HG03571 (cell line): Measurements from ENCODE around the gene RPL29.
"Not testable (repeated sequence)": the region's sequence is repeated elsewhere in the genome, so short reads cannot be mapped to it uniquely, and the experiment has no call there.

Source experiments
- ATAC-seq: cut with Tn5 transposase; IDR thresholded peaks from one replicate; pipeline ENCODE4 v1.9.1; 2021; ENCODE audit not compliant: unreplicated experiment

RPL29 gene

GRCh38 chr3:52006017-52006819, 10.5 kb upstream of the RPL29 start:
- ATAC-seq: no peak

DNA sequence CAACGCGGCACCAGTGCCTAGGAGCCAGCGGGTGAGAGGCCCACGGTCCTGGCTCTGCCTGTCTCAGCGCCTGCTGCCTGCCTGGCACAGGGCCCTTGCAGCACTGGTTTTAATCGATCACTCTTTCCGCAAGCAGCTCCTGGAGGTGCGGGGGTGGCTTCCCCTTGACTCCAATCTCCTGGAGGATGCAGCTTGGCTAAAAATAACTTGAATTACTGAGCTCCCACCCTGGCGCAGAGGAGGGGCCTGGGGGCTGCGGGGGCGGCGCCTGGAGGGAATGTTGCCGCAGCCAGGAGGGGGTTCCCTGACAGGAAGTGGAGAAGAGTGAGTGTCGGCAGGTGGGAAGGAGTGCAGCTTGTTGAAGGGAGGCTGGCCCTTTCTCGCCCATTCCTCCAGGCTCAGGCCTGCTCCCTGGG, 9.9 kb upstream of the RPL29 start:
- no peak for ATAC-seq

- ATAC-seq: no peak
These were observed 9.3 kb upstream of the RPL29 start for GRCh38 chr3:52004906-52005395.

DNA sequence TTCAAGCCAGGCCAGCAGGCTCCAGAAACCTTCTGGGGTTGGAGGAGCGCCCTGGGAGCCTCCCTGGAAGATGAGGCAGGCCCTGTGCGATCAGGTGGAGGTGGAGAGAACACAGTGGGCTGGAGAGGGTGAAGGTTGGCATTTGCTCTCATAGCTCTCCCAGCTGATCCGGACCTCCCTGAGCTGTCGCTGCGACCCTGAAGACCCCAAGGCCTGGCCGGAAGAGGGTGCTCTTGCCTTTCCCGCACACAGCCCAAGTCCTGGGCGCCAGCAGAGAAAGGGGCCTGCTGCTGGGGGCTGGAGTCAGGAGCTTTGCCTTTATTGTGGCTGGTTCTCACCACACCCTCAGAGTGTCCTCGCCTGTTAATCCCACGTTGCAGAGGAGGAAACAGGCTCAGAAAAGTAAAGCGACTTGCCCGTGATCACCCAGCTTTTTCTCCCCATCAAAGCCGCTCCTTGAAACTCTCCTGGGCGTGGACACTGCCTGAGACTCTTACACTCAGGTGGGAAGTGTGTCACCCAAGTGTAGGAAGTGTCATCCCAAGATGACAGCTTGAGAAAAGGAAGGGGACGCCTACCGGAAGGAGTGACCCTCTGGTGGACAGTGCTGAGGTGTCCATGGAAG, 8.6 kb upstream of the RPL29 start:
- ATAC-seq: no peak

DNA sequence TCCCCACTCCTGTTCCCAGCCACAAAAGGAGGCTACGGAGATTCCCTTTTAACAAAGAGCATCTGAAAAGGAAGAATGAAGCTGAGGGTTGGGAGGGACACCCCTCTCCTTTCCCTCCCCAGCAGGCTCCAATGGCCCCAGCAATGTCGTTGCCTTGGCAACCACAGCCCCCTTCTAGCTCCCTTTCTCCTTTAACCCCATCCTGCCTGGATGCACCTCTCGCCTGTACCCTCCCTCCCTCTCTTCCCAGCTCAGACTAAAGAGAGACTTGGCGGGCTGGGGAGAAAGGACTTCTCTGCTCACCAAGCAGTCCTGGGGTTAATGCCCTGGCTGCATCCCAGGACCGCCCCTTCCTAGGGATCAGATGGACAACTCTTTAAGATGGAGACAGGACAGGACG, 7.1 kb upstream of the RPL29 start:
- ATAC-seq: no peak

GRCh38 chr3:52001443-52001974, 5.8 kb upstream of the RPL29 start:
- peak; percentile 73 for ATAC-seq

- ATAC-seq: no peak
These were observed 4.2 kb upstream of the RPL29 start for GRCh38 chr3:51999846-52000245.

DNA sequence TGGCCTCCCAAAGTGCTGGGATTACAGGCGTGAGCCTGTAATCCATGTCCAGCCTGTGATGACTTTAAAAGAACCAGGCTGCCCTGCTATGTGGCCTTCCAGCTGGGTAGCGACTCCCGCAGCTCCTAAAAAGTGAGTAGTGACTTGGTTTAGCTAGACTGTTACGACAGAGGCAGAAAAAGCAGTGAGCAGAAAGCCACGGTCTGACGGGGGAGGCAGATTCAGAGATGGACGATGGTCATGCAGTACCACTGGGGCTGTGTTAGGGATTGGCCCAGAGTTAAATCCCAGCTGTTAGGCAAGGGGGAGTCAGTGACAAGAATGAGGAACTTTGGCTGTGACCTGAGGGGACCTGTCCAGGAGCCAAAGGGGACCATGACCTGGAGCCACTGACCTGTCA, 3.1 kb upstream of the RPL29 start:
- no peak for ATAC-seq

GRCh38 chr3:51997935-51998596, 2.4 kb upstream of the RPL29 start:
- ATAC-seq: no peak

DNA sequence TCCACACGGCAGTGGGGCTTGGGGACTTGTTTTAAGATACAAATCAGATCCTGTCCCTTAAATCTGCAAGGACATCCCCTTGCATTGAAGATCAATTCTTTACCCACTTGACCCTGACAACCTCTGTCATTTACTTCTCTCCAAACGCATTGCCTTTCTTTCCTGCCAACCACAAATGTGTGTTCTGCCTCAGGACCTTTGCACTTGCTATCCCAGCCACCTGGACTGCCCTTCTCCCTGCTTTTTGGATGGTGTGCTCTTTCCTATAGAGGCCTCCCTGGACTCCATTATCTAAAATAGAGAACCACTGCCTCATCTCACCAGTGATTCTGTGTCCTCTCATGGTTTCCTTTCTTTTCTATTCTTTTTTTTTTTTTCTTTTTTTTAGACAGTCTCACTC, 1.5 kb upstream of the RPL29 start:
- ATAC-seq: no peak

DNA sequence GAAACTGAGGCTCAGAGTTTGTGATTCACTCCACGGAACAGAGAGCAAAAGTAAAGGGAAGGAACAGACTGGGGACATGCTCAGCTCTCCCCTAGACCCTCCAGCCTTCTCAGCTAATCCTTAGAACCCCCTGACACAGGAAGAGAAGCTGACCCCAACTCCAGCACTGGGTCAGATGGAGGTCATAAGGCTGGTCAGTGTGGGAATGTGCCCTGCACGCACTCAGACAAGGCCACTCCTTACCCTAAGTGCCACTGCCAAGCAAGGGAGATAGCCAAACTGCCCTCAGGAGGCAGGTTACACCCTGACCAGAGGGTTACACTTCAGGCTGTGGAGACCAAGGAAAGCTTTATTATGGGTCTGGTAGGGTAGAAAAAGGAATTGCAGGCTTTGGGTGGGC, 1.2 kb downstream of the RPL29 start:
- ATAC-seq: no peak

- not testable (repeated sequence) for ATAC-seq
These were observed 2.0 kb downstream of the RPL29 start for GRCh38 chr3:51993657-51994056.

GRCh38 chr3:51992017-51992682, 3.5 kb downstream of the RPL29 start:
- ATAC-seq: no peak

- not testable (repeated sequence) for ATAC-seq
These were observed 5.2 kb downstream of the RPL29 start for GRCh38 chr3:51990501-51990971.

DNA sequence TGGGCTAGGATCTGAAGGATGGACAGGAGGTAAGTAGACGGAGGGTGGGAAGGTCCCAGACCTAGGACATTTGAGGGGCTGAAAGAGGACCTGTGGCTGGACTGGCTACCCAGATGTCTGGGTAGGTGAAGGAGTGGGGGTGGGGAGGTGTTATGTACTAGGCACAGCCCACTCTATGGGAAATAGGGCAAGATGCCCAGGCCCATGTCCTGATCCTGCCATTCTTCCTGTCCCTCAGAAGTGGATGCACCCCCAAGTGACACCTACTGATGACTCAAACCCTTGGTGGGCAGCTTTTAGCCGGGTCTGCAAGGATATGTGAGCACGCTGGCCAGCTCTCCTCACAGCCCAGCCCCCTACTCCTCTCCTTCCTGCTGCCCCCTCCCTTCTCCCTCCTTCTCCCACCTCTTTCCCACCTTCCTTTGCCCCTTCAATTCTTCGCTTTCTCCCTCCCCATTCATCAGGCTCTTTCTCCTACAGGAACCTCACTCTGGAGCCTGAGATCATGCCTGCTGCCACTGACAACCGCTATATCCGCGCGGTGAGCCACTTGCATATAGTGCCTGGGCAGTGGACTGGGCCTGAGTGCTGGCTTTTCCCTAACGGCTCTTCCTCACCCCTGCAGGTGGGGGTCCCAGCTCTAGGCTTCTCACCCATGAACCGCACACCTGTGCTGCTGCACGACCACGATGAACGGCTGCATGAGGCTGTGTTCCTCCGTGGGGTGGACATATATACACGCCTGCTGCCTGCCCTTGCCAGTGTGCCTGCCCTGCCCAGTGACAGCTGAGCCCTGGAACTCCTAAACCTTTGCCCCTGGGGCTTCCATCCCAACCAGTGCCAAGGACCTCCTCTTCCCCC, 7.2 kb downstream of the RPL29 start:
- ATAC-seq: no peak

DNA sequence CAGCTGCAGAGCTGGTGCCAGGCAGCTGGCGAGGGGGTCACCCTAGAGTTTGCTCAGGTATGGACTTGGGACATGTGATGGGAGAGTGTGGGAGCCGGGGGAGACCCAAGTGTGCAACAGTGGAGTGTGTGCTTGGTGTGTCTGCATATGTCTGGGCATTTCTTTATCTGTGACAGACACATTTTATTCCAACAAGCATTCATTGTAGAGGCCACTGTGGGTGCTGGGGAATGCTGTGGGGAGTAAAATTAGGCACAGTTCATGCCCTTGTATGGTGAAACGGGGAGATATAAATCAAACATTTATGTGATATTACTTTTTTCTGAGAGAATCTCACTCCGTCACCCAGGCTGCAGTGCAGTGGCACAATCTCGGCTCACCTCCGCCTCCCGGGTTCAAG, 8.1 kb downstream of the RPL29 start:
- no peak for ATAC-seq

DNA sequence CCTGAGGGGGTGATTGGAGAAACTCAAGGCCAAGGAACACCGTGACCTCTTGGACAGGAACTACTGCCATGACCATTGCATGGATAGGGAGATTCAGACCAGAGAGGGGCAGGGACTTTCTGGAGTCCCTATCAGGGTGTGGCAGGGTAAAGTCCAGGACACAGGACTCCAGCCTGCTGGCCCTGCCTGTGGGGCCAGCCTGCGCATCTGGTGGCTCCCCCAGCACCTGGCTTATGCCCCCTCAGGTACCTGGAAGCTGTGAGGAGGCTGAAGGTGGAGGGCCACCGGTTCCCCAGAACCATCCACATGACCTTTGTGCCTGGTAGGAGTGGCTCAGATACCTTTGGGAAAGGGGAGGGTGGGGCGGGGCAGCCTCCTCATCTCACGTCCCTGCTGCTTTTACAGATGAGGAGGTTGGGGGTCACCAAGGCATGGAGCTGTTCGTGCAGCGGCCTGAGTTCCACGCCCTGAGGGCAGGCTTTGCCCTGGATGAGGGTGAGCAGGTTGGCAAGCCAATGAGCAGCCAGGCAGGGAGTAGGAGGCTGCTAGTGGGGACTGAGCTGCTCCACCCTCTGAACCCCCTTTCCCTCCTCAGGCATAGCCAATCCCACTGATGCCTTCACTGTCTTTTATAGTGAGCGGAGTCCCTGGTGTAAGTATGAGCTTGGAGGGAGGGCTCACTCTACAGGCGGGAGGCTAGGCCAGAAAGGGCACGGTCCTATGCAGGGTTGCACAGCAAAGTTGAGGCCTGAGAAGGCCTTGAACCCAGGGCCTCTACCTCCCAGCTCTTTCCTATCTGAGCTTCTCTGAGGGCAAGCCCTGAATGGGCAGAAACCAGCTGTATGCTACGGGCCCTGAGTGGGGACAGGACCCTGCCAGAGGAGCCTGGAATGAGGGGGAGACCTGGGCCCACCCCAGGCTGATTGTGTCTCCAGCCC, 9.4 kb downstream of the RPL29 start:
- no peak for ATAC-seq

DNA sequence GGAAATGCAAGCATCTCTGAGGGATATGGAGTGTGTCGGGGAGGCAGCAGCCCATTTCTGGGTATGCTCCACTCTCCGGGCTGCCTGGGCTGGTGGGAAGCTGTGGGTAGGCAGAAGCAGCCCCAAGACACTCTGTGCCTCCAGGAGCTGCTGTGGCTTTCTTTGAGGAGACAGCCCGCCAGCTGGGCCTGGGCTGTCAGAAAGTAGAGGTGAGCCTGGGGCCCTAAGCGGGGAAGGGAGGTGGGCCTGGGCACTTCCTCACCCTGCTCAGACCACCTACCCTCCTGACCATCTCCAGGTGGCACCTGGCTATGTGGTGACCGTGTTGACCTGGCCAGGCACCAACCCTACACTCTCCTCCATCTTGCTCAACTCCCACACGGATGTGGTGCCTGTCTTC, 10.6 kb downstream of the RPL29 start:
- ATAC-seq: no peak

DNA sequence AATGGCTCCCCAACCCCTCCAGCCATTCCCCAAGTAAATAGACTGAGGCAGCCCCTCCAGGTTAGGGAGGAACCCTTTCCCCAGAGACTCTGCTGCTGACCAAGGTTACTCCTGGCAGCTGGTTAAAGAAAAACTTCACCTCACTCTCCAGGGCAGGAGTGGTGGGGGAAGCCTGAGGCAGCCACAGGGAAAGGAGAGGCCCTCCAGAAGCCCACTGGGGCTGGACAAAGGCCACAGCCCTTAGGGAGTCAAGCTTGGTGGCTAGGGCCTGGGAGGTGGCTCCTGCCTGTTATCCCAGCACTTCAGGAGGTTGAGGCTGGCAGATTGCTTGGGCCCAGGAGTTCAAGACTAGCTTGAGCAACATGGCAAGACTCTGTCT, 11.4 kb downstream of the RPL29 start:
- ATAC-seq: no peak
